NCI-H2081 treated with DMSO at 0.1 percent for 48 hours (cell line): ENCODE results near the gene KASH5.

Source experiments
- DNase-seq: peaks from one replicate; lab custom pipeline; 2025; lab: John Stamatoyannopoulos, UW

The KASH5 gene

DNA sequence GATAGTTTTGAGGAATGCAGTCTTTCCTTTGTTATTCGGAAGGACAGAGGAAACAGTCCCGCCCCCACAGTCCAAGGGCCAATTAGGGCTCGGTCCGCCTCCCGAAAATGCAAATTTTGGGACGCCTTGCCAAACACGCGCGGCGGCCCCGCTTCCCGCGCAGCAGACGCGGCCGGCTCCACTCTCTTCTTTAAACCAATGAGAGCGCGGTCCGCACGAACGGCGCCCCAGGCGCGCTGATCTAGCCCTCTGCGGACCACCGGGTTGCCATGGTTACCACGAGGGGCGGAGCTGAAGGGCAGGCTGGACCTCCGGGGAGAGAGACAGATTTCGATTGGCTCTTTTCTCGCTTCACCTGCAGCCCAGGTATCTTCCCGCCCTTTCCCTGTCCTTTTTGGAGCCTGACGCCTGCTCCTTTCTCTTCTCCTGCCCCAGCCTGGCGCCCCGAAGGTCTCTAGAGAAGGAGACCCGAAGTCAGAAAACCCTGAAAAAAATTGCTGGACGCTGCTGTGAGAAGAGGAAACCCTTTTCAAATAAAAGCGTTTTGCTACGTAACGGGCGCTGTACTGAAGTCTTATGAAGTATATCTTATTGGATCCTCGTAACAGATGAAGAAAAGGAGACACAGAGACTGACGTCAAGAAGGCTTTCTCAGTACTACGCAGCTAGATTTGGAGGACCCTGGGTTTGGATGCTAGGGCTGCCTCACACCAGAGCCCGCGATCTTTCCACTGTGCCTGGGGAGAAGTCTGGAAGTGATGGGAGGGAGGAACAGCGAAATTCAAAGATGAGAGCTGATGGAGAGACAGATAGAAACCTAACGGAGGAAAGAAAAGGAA is 33.2 kb downstream of the KASH5 start:
- DNase-seq = no peak

DNA sequence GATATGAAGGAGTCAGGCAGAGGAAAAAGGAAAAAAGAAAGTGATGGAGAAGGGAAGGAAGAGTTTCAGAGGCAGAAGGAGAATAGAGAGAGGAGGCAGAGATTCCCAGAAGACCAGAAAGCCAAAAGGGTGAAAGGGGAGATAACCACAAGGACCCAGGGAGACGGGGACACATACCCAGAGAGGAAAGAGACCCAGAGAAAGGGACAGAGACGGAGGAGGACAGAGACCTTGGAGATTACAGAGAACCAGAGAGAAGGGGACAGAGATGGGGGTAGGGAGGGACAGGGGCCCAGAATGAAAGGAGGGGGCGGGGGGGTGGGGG is 33.8 kb downstream of the KASH5 start:
- no peak for DNase-seq

DNA sequence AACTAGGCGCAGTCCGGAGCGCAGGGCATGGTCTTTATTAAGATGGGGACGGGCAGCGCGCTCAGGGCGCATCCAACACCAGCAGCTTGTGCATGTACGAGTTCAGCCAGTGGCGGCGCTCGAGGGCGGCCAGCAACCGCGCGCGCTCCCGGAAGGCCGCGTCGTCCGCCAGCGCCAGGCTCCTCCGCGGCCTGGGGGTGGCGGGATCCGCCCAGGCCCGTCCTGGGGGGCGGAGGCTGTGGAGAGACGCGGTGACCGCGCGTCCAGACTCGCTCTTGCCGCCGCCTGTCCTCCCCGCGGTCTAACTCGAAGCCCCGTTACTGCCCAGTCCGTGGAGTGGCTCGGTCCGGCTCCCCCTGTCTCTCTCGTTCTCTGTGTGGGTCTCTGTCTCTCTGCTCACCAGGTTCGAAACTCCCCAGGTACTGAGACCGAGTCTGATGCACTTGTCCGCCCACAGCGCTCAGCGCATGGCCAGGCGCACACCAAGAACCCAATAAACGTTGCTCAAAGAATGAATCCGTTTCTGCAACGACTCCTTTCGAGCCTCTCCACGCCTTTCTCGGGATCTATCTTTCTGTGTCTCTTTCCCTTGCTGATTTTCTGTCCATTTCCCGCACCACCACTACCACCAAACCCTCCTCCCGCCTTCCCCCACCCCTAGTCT is 34.5 kb downstream of the KASH5 start:
- no peak for DNase-seq

- no peak for DNase-seq
Observed at GRCh38 chr19:49423071-49423984, 35.3 kb downstream of the KASH5 start, which contains the start of gene PTH2. TSS of gene PTH2 (minus strand) at chr19:49423441. CDS start at chr19:49423339, 102 bp downstream.

DNA sequence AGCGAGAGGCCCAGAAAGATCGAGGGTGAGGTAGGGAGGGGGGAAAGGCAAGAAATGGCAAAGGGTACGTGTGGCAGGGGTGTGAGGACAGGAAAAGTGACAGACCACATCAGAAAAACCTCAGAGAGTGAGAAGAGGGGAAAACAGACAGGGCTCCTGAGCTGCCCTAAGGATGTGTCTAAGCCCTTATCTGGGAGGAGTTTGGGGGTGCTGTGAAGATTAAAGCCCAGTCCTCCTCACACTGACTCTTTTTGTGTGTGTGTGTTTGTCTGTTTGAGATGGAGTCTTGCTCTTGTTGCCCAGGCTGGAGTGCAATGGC is 35.9 kb downstream of the KASH5 start:
- no peak for DNase-seq

- DNase-seq = no peak
Observed at GRCh38 chr19:49425178-49425577, 37.1 kb downstream of the KASH5 start, which contains the start of gene GFY. TSS of gene GFY (plus strand) at chr19:49425388. CDS start at chr19:49426431, 1,043 bp downstream.

DNA sequence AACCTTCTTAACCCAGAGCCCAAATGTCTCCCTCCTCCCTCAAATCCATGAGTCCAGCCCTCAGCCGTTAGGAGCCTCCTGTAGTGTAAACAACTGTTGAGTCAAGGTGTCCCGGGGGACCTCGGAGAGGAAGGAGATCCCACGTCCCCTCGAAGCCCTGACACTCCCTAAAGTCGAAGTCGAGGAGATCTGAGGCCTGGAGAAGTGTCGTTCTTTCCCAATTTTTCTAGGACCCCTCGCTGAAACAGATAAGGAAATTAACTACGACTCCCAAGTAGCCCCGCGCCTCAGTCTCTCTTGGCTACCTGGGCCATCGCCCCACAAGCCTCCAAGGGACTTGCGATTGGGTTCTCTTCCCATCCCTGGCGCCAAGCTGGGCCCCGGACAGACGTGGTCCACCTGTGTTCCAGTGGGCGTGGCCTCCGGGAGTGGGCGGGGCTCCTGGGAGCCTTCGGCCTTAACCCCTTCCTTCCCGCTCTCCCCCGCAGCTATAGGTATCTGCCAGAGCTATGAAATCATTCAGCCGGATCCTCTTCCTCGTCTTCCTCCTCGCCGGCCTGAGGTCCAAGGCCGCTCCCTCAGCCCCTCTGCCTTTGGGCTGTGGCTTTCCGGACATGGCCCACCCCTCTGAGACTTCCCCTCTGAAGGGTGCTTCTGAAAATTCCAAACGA is 38.0 kb downstream of the KASH5 start:
- no peak for DNase-seq

DNA sequence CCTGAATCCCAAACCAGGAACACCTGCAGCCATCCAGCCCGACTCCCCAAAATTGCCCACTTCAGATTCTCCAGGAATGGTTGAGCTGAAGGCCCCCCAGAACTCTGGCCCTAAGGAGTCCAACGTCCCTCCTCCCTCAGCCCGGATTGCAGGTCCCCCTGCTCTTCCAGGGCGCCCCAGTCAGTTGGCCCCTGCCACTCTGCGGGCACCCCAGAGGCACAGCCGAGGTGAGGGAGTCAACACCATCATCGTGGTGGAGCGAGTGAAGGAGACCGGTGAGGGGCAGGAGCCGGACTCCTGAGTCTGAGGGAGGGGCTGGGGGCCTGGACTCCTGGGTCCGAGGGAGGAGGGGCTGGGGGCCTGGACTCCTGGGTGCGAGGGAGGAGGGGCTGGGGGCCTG is 39.3 kb downstream of the KASH5 start:
- no peak for DNase-seq

- DNase-seq = no peak
Observed at GRCh38 chr19:49427855-49428546, 40.0 kb downstream of the KASH5 start.

DNA sequence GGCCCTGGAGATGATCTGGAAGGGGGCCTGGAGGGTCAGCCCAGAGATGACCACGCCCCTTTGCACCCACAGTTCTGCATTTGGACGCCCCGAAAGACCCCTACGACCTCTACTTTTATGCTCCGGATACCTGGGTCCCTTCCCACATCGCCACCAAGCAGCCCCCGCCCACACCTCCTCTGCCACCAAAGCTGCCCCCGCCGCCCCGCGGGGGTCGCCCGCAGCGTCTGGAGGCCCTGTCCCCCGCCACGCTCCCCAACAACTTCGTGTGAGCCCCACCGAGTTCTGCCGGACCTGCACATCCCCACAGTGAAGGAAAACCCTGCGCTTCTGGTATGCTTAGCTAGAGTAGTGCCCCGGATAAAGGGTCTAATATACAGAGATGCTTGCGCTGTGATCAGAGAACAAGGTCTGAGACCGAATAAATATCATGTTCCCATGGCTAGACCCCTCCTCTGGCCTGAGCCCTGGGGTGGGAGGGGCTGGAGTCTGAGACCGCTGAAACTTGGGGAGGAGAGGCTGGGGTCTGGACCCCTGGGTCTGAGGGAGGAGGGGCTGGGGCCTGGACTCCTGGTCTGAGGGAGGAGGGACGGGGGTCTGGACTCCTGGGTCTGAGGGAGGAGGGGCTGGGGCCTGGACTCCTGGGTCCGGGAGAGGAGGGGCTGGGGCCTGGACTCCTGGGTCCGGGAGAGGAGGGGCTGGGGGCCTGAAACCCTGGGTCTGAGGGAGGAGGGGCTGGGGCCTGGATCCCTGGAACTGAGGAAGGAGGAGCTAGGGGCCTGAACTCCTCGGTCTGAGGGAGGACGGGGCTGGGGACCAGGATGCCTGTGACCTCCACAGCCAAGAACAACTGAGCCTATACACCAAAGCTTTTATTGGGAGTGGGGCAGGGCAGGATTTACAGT is 40.8 kb downstream of the KASH5 start:
- no peak for DNase-seq

DNA sequence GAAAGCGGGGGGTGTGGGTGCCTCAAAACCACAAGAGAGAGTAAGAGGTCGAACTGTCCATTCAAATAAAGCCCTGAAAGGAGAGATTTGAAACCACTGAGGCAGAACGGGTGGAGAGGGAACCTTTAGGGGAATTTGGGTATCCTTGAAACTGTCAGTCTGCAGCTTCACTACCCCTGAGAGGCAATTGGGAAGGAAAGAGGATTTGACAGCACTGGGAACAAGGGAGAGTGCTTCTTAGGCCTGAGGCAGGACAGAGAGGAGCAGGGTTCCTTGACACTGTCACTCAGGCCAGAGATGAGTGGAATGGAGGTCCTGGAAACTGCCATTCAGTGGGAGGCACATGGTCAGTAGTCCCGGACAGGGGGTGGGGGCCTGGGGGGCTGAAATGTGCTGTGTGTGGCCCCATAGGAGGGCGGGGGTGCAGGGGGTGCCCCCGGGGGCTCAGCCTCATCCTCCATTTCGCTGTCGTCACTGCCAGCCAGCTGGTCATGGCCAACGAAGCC is 42.2 kb downstream of the KASH5 start:
- DNase-seq = no peak

GRCh38 chr19:49430678-49431329 is 42.8 kb downstream of the KASH5 start:
- DNase-seq = no peak

DNA sequence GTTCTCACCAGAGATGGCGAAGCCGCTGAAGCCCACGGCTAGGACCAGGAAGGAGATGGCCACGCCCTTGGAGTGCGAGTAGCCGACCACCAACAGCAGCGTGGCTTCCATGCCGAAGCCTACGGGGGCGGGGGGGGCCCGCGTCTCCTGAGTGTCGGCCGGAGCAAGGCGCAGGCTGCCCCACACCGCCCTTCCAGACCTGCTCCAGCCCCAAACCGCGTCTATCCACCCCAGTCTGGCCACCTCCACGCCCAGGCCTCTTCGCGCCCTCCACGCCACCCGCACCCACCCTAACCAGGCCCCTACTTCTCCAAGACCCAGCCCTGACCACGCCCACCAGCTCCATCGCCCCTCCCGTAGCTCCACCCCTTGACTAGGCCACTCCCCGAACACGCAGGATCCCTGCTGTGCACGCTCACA is 43.3 kb downstream of the KASH5 start:
- DNase-seq = no peak

- DNase-seq = no peak
Observed at GRCh38 chr19:49432141-49433073, 44.4 kb downstream of the KASH5 start.

- no peak for DNase-seq
Observed at GRCh38 chr19:49433240-49433901, 45.3 kb downstream of the KASH5 start.

DNA sequence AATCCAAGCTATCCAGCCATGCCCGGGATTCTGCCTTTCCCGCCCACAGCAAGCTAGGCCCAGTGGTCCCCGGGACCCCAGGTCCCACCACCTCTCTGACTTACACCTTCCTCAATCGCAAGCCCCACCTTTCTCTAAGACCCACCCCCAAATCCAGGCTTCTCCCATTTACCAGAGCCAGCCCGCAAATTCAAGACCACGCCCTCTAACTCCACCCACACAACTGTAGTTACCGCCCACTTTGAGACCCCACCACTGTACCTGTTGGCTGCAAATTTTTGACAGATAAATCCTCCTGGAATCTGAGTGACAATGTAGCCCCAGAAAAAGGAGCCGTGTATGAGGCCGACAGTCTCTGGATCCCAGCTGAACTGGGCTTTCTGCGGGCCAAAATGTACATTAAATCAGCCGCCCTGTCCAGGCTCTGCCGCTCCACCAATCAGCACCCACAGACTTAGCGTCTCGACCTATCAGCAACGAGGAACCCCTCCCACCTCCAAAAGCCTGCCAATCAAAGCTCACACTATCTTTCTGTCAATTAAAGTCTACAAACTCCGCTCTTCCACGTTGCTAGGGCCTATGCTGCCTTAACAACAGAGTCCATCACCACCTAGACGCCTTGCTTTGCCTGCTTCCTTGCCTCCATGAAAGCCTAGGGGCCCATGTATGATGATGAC is 47.0 kb downstream of the KASH5 start:
- no peak for DNase-seq

DNA sequence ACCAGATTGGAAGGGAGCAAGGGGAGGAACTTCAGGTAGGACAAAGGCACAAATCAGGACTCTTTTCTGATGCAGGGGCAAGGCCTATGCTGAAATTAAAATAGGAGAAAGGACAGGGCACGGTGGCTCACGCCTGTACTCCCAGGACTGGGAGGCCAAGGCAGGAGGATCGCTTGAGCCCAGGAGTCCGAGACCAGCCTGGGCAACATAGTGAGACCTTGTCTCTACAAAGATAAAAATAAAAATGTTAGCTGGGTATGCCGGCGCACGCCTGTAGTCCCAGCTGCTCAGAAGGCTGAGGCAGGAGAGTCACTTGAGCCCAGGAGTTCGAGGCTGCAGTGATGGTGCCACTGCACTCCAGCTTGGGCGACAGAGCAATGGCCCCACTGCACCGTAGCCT is 47.6 kb downstream of the KASH5 start:
- no peak for DNase-seq
